Mucosa of descending colon (tissue), 3 donors: ENCODE results near the gene PHC3. TPM values are rescaled to one million over a fixed set of nuclear protein-coding genes. Genes with fewer than 3 reads are reported as not detected.
"Not testable (repeated sequence)": the region's sequence is repeated elsewhere in the genome, so short reads cannot be mapped to it uniquely, and the experiment has no call there.

Source experiments
- ATAC-seq: fragments of 200-7000 bp; cut with Tn5 transposase; one replicate; pipeline ENCODE4 v1.9.1; 2020; ENCODE audit warnings: mild to moderate bottlenecking, moderate library complexity
- DNase-seq, 3 donors: peaks; one replicate each; pipeline ENCODE4 v3.0.0-alpha.2; 2020
- H3K36me3 ChIP-seq: fragments of 200-600 bp; one replicate; pipeline ENCODE4 v1.8.0; 2021; ENCODE audit warnings: low read depth, mild to moderate bottlenecking
- H3K4me1 ChIP-seq: fragments of 200-600 bp; one replicate; pipeline ENCODE4 v1.8.0; 2021; ENCODE audit warnings: low read depth, mild to moderate bottlenecking
- H3K4me3 ChIP-seq: fragments of 200-600 bp; one replicate; pipeline ENCODE4 v1.8.0; 2021; ENCODE audit warnings: mild to moderate bottlenecking
- H3K9me3 ChIP-seq: fragments of 200-600 bp; one replicate; pipeline ENCODE4 v1.8.0; 2021; ENCODE audit warnings: mild to moderate bottlenecking
- CTCF ChIP-seq: fragments of 200-600 bp; IDR thresholded peaks from one replicate; pipeline ENCODE4 v1.8.0; 2022; ENCODE audit warnings: antibody characterized with exemption, mild to moderate bottlenecking
- intact Hi-C, 2 donors: fragments of 100-400 bp; cut with DNase I in 1 of 2; cut with micrococcal nuclease in 1 of 2; formaldehyde crosslinking; loops; one replicate each; pipeline versions ENCODE4 v1.11.0 to v1.11.1; 2022; cut with DNase I, micrococcal nuclease
- total RNA-seq, 3 donors: library from RNA; stranded (reverse); fragmentation: NEBNext Ultra II Directional in 2 of 3; extraction: Animal tissue kit (Norgen Biotek cat#: 25700) in 2 of 3; gene quantifications; one replicate each; pipeline versions ENCODE4 v1.2.1 to v1.2.4, GENCODE V29; 2021 to 2023
- donor health status: DM: no; HTN: no; CAD: no; lungs with moderate emphysema.
- donor health status: DM: no; HTN: no; CAD: no.
- donor health status: DM: no; HTN: yes; CAD: no.

PHC3 gene
- total RNA-seq, 3 donors from 2014 or later = 54.2 to 96.7 (median 58.0) TPM

DNA sequence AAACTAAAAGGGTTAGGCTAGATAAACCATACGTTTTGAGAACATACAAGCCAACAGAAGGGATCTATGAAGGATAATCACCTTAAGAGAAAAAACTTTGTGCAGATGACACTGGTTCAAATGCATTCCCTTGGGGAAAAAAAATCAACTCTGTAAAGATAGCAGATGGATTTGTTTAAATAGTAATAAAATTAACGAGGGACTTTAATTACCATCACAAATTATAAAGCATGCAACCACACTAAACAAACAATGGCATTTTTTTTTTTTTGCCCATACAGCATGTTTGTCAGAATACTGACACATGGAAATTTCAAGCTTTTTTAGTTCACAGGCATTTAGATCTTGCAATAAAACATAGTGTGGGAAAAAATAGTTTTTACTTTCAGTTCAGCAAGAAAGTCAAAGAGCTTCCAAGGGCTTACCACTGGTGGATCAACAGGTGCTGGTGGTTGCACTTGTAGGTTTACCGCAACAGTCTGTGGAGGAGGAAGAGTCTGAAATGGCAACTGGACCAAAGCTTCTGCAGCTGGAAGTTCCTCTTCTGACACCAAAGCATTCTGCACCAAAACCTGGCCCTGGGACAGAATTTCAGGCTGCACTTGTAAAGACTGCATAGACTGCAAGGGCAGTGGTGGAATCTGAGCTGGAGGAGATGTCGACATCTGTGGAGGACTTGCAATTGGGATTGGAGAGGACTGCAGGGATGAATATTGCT, 53.1 kb downstream of the PHC3 start:
- no peak for TF ChIP-seq CTCF
- Histone ChIP-seq H3K4me3 (no peak overlapping the region), H3K36me3 (no peaks in the 10 kb centered on the region), H3K9me3 (peaks cover 3% of the 10 kb centered on the region), H3K4me1 (no peaks in the 10 kb centered on the region)
- DNase-seq (peak in 1 of 3 donors; percentile 29), ATAC-seq (peak; percentile 70)
- intact Hi-C loops = no loop called here

DNA sequence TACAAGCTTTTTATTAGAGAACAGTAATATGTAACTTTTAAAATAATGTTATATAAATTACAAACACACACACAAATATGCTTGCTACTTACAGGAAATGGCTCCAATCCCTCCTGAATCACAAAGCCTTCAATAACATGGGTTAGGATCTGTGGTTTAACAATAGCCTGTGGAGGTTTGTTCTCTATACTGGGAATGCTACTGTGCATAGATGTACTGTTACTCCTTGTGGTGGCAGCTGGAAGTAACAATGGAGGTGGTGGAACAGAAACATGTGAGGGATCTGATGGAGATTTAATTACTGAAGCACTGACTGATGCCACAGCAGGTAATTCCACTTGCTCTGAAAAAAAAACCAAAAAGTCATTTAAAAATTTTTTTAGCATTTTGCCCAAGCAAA, 64.4 kb downstream of the PHC3 start:
- no peak overlapping the region for H3K4me3 ChIP-seq
- ATAC-seq = no peak
- peaks cover 8% of the 10 kb centered on the region for H3K36me3 ChIP-seq
- H3K9me3 ChIP-seq = no peaks in the 10 kb centered on the region
- intact Hi-C loops = no loop called here
- H3K4me1 ChIP-seq = no peaks in the 10 kb centered on the region
- TF ChIP-seq CTCF = no peak
- no peak for DNase-seq

DNA sequence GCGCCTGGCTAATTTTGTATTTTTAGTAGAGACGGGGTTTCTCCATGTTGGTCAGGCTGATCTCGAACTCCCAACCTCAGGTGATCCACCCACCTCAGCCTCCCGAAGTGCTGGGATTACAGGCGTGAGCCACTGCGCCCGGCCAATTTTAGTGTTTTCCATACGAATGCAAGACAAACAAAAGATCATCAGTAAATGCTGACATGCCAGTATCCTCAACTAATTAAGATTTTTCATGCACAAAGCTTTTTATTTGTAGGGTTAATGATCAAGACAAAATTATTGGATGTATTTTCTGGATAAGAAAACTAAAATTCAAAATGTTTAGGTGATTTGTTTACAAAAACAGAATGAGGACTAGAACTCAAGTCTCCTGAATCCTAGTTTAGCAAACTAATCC, 67.4 kb downstream of the PHC3 start:
- H3K4me3 ChIP-seq, H3K4me1 ChIP-seq, intact Hi-C loops, H3K9me3 ChIP-seq, DNase-seq, ATAC-seq: not testable (repeated sequence)
- H3K36me3 ChIP-seq = peaks cover 11% of the 10 kb centered on the region

- Histone ChIP-seq H3K4me1 (no peaks in the 10 kb centered on the region), H3K9me3 (no peaks in the 10 kb centered on the region), H3K36me3 (peaks cover 3% of the 10 kb centered on the region), H3K4me3 (no peak overlapping the region)
- no peak for TF ChIP-seq CTCF
- ATAC-seq (no peak), DNase-seq (no peak)
- intact Hi-C loops = no loop called here
Measured at GRCh38 chr3:170111147-170111771, 70.3 kb downstream of the PHC3 start.

DNA sequence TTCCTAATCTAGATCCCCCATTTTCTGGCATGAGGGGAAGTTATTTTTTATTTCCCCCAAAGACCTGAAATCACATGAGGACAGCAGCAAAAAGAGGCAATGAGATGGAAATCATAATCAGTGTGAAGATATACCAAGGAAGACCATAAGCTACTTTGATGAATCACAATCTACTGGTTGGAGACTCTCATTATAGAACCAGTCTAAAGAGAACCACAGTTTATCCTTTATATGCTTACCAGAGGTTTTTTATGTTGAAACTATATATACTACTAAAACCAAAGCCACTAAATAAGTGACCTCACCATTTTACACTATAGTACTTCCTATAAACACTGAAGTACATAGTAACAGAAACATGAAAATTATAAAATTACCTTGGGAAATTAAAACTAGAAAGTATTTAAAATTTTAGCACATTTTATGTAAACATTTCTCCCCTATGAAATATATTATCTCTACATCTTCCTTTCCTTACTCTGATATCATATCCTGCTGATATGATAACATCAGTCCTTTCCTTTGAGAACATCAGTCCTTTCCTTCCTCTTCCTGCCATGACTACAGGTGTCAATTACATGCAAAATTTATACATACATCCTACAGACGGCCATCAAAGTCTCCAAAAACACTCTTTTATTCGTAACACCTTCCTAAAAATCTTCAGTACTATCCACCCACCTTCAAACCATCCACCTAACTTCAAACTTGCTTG, 71.8 kb downstream of the PHC3 start:
- no peak for TF ChIP-seq CTCF
- Histone ChIP-seq H3K36me3 (peaks cover 8% of the 10 kb centered on the region), H3K4me1 (no peaks in the 10 kb centered on the region), H3K9me3 (no peaks in the 10 kb centered on the region), H3K4me3 (no peak overlapping the region)
- DNase-seq (no peak), ATAC-seq (no peak)
- intact Hi-C loops = no loop called here

- intact Hi-C loops = no loop called here
- ATAC-seq (no peak), DNase-seq (no peak)
- H3K4me3 ChIP-seq = no peak overlapping the region
- peaks cover 8% of the 10 kb centered on the region for H3K36me3 ChIP-seq
- no peak for TF ChIP-seq CTCF
- H3K9me3 ChIP-seq = no peaks in the 10 kb centered on the region
- no peaks in the 10 kb centered on the region for H3K4me1 ChIP-seq
Measured at GRCh38 chr3:170108955-170109354, 72.6 kb downstream of the PHC3 start.
